Brain microvascular endothelial cell (primary cell): ENCODE results near the gene ESRRA.

Source experiments
- DNase-seq: peaks from one replicate; pipeline ENCODE4 v3.0.0-alpha.2; 2020
- H3K27ac ChIP-seq: fragments of 250-450 bp; sonication (Bioruptor Pico); 2 replicates; pipeline ENCODE4 v1.5.1; 2020; ENCODE audit warnings: mild to moderate bottlenecking, moderate library complexity
- H3K27me3 ChIP-seq: fragments of 250-450 bp; sonication (Bioruptor Pico); replicated peaks from 2 replicates; pipeline ENCODE4 v1.5.1; 2020; ENCODE audit warnings: mild to moderate bottlenecking
- H3K36me3 ChIP-seq: fragments of 250-450 bp; sonication (Bioruptor Pico); replicated peaks from 2 replicates; pipeline ENCODE4 v1.5.1; 2020; ENCODE audit warnings: mild to moderate bottlenecking
- H3K4me3 ChIP-seq: 2 replicates; pipeline ENCODE4 v1.5.1; 2011; ENCODE audit warnings: low read depth, mild to moderate bottlenecking, control low read depth, low read length, moderate library complexity
- CTCF ChIP-seq: IDR thresholded peaks from 2 replicates; pipeline ENCODE4 v1.5.1; 2011; ENCODE audit warnings: low read depth, mild to moderate bottlenecking, moderate library complexity, low read length, control low read depth, inconsistent platforms; ENCODE audit errors: missing control alignments
- in situ Hi-C: cut with HindIII; loops from 2 replicates; pipeline ENCODE4 v1.10.0; 2017; ENCODE audit warnings: low sequenced_read_pairs, low pct_ligation_motif_present

ESRRA gene

GRCh38 chr11:64318766-64319761 lies 13.7 kb downstream of the ESRRA start:
- TF ChIP-seq CTCF = no peak
- H3K4me3 ChIP-seq = peak overlapping the region; percentile 94
- no peaks in the 10 kb centered on the region for H3K27me3 ChIP-seq
- no peak overlapping the region for H3K27ac ChIP-seq
- H3K36me3 ChIP-seq = peaks cover 34% of the 10 kb centered on the region
- DNase-seq = no peak
- in situ Hi-C loops = no loop called here

- DNase-seq = no peak
- H3K27me3 ChIP-seq = no peaks in the 10 kb centered on the region
- in situ Hi-C loops = no loop called here
- TF ChIP-seq CTCF = no peak
- H3K36me3 ChIP-seq = peaks cover 22% of the 10 kb centered on the region
- H3K27ac ChIP-seq = no peak overlapping the region
- no peak overlapping the region for H3K4me3 ChIP-seq
Measured at GRCh38 chr11:64320556-64320955, 15.2 kb downstream of the ESRRA start.

GRCh38 chr11:64321026-64321425 lies 15.7 kb downstream of the ESRRA start:
- H3K27ac ChIP-seq = no peak overlapping the region
- DNase-seq = no peak
- no peak for TF ChIP-seq CTCF

GRCh38 chr11:64321533-64321932 lies 16.2 kb downstream of the ESRRA start:
- in situ Hi-C loops = no loop called here
- H3K27me3 ChIP-seq = no peaks in the 10 kb centered on the region
- peaks cover 21% of the 10 kb centered on the region for H3K36me3 ChIP-seq
- no peak for TF ChIP-seq CTCF
- no peak for DNase-seq
- no peak overlapping the region for H3K4me3 ChIP-seq
- no peak overlapping the region for H3K27ac ChIP-seq

More at GRCh38 chr11:64321026-64321425, 15.7 kb downstream of the ESRRA start:
- H3K27me3 ChIP-seq = no peaks in the 10 kb centered on the region
- in situ Hi-C loops = no loop called here
- peaks cover 21% of the 10 kb centered on the region for H3K36me3 ChIP-seq
- H3K4me3 ChIP-seq = no peak overlapping the region

- peaks cover 21% of the 10 kb centered on the region for H3K36me3 ChIP-seq
- no peak for DNase-seq
- no peak overlapping the region for H3K4me3 ChIP-seq
- in situ Hi-C loops = no loop called here
- no peak overlapping the region for H3K27ac ChIP-seq
- no peaks in the 10 kb centered on the region for H3K27me3 ChIP-seq
- no peak for TF ChIP-seq CTCF
Measured at GRCh38 chr11:64322925-64323260, 17.6 kb downstream of the ESRRA start.
